DMS 273 (cell line): ENCODE data around the gene MIER2.

ENCODE experiments used
- DNase-seq: peaks from one replicate; lab custom pipeline; 2025; ENCODE audit not compliant: unreplicated experiment; lab: John Stamatoyannopoulos, UW

MIER2 gene

DNA sequence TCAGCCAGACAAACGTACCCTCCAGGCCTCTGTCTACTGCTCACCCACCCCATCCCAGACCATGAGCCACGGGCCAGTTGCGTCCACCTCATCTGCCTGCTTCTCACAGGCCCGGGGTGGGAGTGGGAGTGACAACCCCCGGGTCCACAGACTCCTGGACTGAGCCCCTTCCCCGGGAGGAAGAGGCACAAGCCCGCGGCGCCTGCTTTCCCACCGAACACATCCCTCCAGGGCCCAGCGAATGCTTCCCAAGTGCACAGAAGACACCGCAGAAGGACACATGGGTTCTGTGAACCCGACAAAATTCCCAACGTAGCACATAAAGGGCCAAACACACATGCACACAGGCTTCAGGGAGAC, 35.4 kb downstream of the MIER2 start:
- no peak for DNase-seq

DNA sequence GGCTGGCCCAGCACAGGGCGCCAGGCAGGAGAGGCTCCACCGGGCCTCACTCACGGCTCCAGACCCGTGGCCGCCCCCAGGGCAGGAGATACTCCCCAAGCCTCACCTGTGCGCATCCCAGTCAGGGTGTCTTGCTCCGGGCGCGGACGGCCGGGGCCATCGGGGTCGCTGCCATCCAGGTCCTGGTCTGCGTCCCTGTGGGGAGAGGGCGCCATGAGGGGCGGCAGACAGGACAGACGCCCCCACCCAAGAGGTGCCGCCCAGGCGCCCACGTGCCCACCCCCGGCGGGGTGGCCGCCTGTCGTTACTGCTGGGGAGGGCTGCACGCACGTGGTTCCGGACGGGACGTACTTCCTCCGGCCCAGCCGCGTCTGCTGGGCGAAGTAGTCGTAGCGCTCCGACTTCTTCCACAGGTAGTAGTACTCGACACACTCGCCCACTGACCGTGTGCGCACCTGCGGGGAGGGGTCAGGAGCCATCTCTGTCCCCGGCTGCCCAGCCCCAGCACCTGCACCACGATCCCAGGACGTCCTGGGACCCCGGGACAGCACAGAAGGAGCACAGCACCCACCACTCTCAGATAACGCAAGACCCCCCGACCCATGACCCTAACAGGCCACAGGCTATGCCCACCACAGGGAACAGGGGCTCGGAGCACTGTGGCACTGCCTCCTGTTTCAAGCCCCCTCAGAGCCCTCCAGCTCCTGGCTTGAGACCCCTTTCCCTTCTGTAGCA, 36.0 kb downstream of the MIER2 start:
- no peak for DNase-seq

DNA sequence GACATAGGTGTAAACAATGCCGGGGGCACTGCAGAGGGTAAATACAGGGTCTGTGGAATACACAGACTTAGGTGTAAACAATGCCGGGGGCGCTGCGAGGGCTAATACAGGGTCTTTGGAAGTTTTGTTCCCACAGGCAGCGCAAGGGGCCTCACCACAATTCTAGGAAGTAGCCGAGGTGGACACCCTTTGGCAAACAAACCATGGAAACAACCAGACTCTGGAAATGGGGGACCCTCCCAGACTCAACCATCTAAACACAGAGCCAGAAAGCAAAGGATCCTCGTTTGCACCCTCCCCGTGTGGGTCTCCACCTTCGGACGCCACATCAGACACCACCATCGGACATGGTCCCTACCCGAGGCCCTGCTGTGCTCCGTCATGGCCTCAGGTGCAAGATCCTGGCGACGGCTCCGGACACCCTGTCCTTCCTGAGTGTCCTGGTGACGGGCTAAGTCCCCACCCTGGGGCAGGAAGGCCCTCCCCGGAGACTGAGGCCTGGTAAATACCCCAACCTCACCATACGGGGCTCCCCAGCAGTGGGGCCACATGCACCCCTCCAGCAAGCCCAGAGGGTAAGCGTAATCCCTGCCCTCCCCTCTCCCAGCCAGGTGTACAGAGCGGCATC, 36.7 kb downstream of the MIER2 start:
- DNase-seq: no peak

DNA sequence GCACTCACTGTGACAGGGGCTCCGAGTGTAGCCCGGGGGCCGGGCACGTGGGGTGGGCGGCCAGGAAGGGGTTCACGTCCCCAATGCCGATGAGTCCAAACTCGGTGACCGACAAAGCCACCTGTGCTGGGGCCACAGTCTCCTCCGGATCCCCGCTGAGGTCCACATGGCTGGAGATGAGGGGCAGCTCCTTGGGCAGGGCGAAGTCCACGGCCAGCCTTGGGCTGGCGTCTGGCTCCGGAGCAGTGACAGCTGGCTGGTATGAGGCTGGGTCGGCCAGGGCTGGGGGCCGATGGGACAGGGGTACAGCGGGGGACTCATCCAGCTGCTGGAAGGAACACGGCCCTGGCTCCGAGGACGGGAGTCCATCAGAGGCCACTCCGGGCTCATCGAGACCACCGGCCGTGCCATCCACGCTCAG, 37.5 kb downstream of the MIER2 start:
- DNase-seq: no peak

DNA sequence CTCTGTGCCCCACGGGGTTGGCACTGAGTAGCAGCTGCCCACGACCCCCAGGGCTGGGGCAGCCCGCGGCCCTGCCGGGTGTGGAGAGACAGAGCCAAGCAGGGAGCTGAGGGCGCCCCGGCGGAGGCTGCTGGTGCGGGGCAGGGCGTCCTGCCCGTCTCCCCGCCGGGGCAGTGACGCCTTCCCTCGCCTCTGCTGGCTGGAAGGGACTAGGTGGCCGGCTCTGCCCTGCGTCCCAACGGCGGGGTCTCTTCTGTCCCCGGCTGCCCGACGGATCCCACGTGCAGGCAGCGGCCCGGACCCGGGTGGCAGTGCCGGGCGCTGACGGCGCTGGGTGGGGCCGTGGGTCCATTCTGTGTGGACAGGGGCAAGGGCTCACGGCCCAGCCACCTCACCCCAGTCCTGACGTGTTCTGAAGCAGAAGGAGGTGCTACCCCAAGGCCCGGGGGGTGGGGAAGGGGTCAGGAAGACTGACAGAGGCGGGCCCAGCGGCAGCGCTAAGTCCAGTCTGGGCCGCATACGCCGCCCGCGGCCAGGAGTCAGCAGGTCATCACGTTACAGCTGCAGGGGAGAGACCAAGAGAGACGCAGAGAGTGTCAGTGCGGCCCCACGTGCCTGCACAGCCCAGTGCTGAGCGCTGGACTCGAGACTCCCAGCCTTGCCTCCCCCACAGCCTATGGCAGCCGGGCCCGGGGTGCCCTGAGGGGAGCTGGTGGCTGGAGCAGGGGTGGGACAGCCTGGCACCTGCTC, 38.3 kb downstream of the MIER2 start:
- no peak for DNase-seq

DNA sequence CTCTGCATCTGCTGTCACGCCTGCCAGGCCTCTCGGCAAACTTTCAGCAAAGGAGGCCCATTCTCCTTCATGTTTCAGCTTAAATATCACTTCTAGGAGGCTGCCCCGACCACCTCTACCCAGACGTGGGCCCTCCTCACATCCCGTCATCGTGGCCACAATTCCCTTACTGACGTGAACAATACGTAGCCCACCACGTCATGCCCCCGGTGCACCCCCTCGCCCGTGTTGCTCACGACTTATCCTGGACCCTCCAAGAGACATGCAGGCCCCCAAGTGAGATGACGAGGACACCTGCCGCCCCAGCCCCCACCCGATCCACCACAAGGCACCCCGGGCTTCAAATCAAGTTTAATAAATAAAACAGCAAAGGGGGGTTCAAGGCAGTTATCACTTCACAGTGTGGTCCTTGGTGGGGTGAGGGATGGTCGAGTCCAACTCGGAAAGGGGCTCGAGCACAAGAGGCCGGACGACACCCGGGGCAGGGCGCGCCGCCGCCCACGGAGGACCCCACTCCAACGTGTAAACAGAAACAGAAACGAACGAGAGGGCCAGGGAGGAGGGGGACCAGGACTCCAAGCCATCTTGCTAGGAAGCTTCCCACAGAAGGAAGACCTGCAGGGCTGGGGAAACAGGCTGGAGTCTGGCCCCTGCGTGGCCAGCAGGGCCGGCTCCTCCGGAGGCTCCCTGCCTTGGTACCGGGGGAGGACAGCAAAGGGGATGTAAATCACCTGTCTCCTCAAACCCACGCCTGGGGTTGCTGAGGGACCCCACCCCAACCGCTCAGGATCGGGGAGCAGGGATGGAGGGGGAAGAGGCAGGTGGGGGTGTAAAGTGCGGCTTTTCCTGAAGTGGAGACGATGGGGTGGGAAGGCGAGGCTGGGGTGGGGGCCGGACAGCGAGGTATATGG, 39.1 kb downstream of the MIER2 start:
- DNase-seq: no peak

DNA sequence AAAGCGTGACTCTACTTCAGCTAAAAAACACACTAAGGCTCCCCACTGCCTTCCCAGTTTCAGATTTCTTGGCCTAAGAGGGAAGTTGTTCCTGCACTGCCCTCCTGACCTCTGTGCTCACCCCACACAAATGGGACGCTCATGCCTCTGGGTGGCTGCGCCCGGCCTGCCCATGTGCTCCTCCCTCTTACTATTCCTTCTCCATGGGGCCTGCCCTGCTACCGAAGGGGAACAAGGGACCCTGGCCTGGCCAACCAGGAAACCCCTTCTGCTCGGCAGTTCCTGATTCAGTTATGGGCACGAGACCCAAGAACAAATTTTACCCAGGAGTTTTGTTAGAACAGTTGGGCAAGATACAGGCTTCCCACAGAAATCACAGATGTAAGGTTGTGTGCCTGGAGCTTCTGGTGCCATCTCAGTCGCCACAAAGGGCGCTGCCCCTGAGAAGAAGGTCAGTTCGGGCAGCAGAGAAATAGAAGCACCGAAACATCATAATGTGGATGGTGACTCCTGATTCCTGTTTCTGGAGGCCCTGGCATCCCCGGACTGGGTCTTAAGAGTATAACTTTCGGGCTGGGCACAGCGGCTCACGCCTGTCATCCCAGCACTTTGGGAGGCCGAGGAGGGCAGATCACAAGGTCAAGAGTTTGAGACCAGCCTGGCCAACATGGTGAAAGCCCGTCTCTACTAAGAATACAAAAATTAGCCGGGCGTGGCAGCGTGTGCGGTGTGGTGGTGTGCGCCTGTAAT, 47.9 kb downstream of the MIER2 start:
- no peak for DNase-seq

DNA sequence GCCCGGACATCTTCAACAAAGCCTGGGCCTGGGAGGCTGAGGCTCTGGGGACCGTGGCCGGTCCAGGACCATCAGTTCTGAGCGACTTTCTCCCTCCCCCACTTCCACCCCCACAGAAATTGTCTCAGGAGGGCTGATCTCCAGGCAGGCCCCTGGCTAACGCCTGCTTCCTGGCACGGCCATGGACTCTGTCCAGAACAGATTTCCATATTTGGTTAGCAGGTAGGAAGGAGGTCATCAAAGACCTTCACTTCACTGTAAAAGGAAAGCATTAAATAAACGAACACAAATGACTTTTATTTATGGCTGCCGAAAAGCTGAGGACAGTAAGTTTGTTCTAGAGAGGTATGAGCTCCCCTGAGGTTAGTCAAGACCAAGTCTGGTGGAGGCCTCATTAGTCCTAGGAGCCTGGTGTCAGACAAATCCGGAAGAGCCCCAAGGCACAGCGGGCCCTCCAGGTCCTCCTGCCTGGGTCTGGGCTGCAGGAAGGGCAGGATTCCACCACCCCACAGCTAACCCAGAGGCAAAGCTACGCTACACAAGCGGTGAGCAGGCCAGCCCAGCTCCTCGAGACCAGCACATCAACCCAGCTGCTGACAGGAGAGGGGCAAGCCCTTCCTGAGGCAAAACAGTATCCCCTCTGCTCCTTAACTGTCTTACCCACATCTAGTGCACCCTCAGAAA, 48.8 kb downstream of the MIER2 start:
- no peak for DNase-seq

DNA sequence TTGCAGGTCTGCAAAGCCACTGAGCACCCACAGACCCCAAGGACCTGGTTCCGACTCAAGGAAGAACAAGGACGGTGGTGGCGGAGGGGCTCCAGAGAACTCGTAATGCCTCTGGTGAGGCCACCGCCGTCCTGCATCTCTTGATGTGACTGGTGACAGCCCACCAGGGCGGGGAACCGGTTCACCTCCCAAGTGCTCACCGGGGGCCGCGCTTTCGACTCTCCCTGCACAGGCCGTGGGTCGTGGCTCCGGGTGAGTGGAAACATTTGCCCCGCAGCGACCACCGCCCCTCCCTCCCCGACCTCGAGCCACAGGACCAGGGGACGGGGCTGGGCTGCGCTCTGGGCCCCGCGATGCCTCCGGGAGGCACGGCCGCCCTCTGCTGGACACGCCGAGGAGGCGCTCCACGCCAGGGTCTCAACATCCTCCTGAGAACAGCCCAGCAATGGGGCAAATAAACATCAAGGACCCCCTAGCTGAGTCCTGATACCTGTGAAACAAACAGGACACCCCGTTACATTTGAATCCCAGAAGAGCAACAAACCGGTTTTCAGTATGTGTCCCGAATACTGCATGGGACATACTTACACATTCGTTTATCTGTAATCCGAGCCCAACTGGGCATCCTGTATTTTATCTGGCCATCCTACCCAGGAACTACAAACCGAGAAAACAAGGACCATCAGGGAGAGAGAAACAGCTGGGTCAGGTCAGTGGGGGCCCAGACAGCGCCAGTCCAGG, 49.5 kb downstream of the MIER2 start:
- peak; percentile 73 for DNase-seq

DNA sequence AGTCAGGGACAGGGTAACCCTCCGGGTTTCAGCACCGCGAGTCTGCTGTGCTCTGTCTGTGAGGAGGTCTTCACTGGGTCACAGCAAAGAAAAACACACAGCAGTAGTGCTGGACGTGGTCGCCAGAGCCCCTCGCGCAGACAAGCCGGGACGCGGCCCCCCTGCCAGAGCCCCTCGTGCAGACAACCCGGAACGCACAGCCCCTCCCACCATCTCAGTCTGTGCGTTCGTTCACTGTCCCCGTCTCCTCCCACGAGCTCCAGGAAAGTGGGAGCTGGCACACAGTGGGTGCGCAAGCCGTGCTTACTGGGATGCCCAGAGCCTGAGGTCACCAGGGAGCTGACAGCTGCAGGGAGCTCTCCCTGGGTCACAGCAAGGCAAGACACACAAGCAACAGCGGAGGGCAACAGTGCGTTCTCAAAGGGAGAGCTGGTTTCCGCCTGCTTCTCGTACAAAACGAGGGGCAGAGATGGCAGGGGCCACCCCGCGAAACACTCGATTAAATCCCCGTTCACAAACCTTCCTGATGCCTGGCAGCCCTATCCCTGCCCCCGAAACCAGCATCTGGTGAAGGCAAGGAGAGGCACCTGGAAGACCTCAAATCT, 50.2 kb downstream of the MIER2 start:
- no peak for DNase-seq

DNA sequence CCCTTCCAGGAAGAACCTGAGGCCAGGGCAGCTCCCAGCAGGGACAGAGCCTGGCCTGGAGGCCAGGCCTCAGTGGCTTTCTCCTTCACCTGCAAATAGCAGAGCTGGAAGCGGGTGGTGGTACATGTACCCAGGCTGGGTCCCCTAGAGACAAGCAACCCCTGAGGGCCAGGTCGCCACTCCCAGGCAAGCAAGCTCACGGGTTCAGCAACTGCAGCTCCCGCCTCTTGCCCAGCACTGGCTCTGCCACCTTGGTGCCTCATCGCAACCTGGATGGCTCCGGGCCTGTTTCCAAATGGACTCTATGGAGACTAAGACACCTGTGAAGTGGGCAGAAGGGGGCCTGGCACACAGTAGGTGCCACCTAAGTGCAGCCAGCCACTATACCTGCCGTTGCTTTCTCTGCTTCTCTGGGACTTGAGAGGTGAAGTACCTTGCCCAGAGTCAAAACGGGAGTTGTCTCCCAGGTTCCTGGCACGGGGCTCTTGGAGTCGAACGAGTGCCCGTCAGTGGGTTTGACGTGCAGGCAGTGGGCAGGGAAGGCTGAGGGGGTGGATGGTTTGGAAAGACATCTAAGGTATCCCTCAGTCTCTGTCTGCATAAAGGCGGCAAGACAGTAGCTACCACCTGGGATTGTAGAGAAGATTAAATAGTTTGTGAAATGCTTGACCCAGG, 51.0 kb downstream of the MIER2 start:
- DNase-seq: no peak

DNA sequence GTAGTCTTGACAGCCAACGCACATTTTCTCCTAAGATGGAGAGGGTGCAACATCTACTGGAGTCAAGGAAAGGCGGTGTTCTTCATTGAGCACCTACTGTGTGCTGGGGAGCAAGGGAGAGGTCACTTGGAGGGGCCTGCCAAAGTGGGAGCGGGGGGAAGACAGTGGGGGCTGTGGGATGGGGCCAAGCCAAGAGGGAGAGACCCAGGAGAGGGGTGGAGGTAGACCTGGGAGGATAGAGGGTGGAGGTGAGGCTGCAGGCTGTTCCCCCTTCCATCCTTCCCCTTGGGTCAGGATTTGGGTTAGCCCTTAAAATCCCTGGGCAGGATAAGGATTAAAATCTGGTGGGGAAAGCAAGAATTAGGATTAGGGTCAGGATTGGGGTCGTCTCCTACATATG, 51.6 kb downstream of the MIER2 start:
- DNase-seq: no peak

DNA sequence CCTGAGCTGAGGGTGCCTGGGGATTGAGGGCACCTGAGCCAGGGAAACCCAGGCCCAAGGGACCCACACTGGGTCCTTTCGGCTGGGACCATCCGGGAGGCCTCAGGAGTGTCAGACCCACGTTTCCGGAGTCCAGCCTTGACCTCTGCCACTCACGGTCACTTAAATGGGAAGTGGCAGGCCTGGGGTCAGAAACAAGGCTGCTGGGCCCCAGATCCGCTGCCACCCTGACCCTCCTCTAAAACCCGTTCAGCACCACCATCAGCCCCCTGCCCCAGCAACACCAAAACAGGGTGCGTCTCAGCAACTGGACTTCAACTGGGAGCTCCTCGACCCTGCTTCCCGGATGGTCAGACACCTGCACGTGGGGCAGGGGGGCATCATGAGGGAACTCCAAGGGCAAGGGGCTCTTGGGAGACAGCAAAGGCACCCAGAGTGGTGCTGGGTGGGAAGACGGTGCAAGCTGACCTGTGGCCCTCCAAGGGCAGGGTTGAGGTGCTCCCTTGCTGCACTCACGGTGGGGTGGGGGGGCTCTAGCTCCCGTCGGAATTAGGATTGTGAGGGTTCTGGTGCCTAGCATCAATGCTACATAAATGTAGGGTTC, 52.2 kb downstream of the MIER2 start:
- no peak for DNase-seq

DNA sequence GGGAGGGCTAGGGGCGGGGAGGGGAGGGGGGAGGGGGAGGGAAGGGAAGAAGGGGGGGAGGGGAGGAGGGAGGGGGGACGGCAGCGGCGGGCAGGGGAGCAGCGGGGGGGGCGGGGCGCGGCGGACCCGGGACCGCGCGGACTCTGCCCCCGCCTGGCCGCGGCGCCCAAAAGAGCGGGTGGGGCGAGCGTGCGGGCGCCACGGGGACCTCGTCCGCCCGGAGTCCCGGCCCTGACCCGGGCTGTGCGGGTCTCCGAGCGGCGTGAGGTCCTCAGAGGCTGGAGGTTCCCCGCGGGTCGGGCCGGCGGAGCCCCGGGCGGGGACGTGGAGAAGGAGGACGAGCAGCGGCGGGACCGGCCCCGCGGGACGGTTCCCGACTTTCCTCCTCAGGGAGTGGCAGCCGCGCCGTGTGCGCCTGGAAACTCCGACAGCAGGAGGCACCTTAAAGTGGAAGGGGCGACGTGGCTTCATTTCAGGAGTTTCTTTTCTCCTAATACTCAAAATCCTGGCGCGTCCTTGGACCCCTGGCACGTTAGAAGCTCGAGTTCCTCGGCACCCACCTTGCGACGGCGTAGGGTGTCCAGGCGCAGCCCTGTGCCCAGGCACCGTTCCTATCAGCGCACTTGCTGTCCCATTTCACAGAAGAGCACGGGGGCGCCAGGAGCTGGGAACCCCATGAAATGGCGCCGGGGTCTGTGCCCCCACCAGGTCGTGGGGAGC, 52.9 kb downstream of the MIER2 start:
- DNase-seq: peak; percentile 58

DNA sequence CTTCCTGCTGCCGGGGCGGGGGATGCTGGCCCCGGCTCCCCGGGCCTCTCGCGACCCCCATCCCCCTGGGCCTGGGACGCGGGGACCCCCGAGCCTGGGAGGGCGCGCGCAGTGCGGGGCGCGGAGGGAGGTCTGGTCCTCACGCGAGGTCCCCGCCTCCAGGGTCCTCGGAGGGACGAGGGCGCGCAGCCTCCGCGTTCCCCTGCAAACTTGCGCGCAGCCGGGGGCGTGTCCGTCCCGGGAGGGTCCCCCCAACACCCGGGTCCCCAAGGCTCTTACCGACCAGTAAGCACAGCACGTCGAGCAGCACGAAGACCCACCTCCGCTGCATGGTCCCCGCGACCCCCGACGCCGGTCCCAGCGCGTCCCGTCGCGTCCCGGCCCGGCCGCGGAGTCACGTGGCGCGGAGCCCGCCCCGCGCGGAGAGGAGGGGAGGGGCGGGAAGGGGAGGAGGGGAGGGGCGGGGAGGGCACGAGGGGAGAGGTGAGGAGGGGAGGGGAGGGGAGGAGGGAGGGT, 53.5 kb downstream of the MIER2 start, which contains the start of gene PLPP2:
PLPP2 (minus strand) TSS at position 398 of the 516 bp plus-strand sequence; CDS start at position 331, 67 bp downstream.
- DNase-seq: no peak

DNA sequence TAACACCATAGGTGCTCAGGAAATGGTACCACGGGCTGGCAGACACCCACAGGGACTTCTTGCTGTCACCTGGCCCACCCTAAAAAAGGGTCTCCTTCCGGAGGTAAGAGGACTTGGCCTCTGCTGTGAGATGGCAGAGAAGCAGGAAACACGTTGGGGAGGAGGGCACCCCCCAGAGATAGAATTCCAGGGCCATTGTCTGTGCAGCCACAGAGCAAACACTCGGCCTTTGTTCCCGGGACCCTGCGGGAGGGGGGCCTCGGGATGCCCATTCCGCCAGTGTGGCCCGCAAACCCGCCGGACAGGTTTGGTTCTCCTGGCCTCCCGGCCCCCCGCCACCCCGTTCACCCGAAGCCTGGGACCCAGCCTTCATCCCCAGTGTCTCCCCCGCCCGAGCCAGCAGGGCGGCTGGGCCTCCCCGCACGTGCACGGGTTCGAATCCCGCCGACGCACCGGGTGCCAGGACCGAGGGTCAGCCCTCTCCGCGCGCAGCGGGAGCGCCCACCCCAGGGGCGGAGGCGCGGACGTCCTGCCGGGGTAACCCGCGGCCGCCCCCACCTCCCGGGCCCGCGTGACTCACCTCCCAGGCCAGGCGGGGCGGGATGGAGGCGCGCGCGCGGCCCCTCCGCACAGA, 54.1 kb downstream of the MIER2 start:
- DNase-seq: no peak
